ENCODE measurements around the gene GRHL1. TPM values are rescaled to one million over a fixed set of nuclear protein-coding genes. Genes with fewer than 3 reads are reported as not detected.

GRHL1 gene
- total and polyA plus RNA-seq, 2 donors (not counting 1 experiment from before 2014, with no cell fraction given), result 0.25 to 0.76 TPM

- Histone ChIP-seq H4K20me1 (ENCODE audit: control insufficient read depth, insufficient read depth, low read length, poor library complexity, severe bottlenecking) (no peaks in the 10 kb centered on the region), H3K4me1 (ENCODE audit: control insufficient read depth in 2 of 2, insufficient read depth in 2 of 2, low read length in 2 of 2) (no peaks in the 10 kb centered on the region), H3K27ac (ENCODE audit: low read length in 2 of 2) (no peak overlapping the region), H3K4me3 (ENCODE audit: control extremely low read depth in 1 of 5, extremely low read depth in 1 of 5, insufficient read depth in 1 of 5, low read depth in 2 of 5, low read length in 4 of 5) (no peak overlapping the region), H3K27me3 (replicated peaks in 1 of 4; ENCODE audit: control extremely low read depth in 1 of 4, control insufficient read depth in 3 of 4, insufficient read depth in 4 of 4, low read length in 3 of 4) (peaks cover 0 to 10% (median 0%) of the 10 kb centered on the region in 4 experiments), H3K36me3 (replicated peaks in 1 of 2; ENCODE audit: control extremely low read depth in 1 of 2, control insufficient read depth in 1 of 2, extremely low read depth in 1 of 2, insufficient read depth in 2 of 2, low read length in 1 of 2) (no peaks in the 10 kb centered on the region), H3K9me3 (ENCODE audit: control extremely low read depth in 1 of 3, control insufficient read depth in 2 of 3, insufficient read depth in 1 of 3, low read length in 2 of 3) (peaks cover 0 to 8% (median 0%) of the 10 kb centered on the region in 3 donors), H2AFZ (ENCODE audit: insufficient read depth, low read depth, low read length, poor library complexity, severe bottlenecking) (no peak overlapping the region), H3K4me2 (replicated peaks; ENCODE audit: low read depth, low read length, poor library complexity, severe bottlenecking) (no peak overlapping the region), H3K9ac (ENCODE audit: low read length) (no peak overlapping the region), H3K79me2 (ENCODE audit: control insufficient read depth, insufficient read depth, low read length) (no peaks in the 10 kb centered on the region)
- ChIA-PET CTCF (no interaction called here), POLR2A (no interaction called here)
- H3K4me3 Mint-ChIP-seq, result no peak overlapping the region
- no peaks in the 10 kb centered on the region for H3K9me3 Mint-ChIP-seq (ENCODE audit: insufficient read depth)
- intact Hi-C loops (cut with micrococcal nuclease), result no loop called here
- no peak overlapping the region for H3K27ac Mint-ChIP-seq
- no peaks in the 10 kb centered on the region for H3K4me1 Mint-ChIP-seq
- ATAC-seq (ENCODE audit: low read depth), result no peak
- no peak for DNase-seq
- 92% methylated on average over 2 of the region's 5 CpGs for WGBS (ENCODE audit: insufficient coverage)
- no peaks in the 10 kb centered on the region for H3K27me3 Mint-ChIP-seq
- TF ChIP-seq EZH2 (IDR thresholded peaks at IDR 0.05; ENCODE audit: borderline replicate concordance, insufficient read depth, low read depth, low read length, poor library complexity, severe bottlenecking), result no peak
- TF ChIP-seq CTCF (IDR thresholded peaks at IDR 0.05), result no peak
These were observed 52.9 kb downstream of the GRHL1 start for GRCh38 chr2:10004401-10004800.

GRCh38 chr2:10004836-10005235 lies 53.3 kb downstream of the GRHL1 start:
- 44% methylated on average over 1 of the region's 3 CpGs for WGBS (ENCODE audit: insufficient coverage)
- ATAC-seq (ENCODE audit: low read depth) (no peak), DNase-seq (no peak)
- Mint-ChIP-seq H3K4me1 (no peaks in the 10 kb centered on the region), H3K27ac (no peak overlapping the region), H3K27me3 (no peaks in the 10 kb centered on the region), H3K4me3 (no peak overlapping the region), H3K9me3 (ENCODE audit: insufficient read depth) (no peaks in the 10 kb centered on the region)
- H3K4me3 ChIP-seq (ENCODE audit: control extremely low read depth in 1 of 5, extremely low read depth in 1 of 5, insufficient read depth in 1 of 5, low read depth in 2 of 5, low read length in 4 of 5), result no peak overlapping the region
- H3K27me3 ChIP-seq (replicated peaks in 1 of 4; ENCODE audit: control extremely low read depth in 1 of 4, control insufficient read depth in 3 of 4, insufficient read depth in 4 of 4, low read length in 3 of 4), result peaks cover 0 to 10% (median 0%) of the 10 kb centered on the region in 4 experiments
- H3K79me2 ChIP-seq (ENCODE audit: control insufficient read depth, insufficient read depth, low read length), result no peaks in the 10 kb centered on the region
- no peak overlapping the region for H3K27ac ChIP-seq (ENCODE audit: low read length in 2 of 2)
- H3K4me2 ChIP-seq (replicated peaks; ENCODE audit: low read depth, low read length, poor library complexity, severe bottlenecking), result no peak overlapping the region
- TF ChIP-seq EZH2 (IDR thresholded peaks at IDR 0.05; ENCODE audit: borderline replicate concordance, insufficient read depth, low read depth, low read length, poor library complexity, severe bottlenecking) (no peak), CTCF (IDR thresholded peaks at IDR 0.05) (no peak)
- no peak overlapping the region for H3K9ac ChIP-seq (ENCODE audit: low read length)
- H4K20me1 ChIP-seq (ENCODE audit: control insufficient read depth, insufficient read depth, low read length, poor library complexity, severe bottlenecking), result no peaks in the 10 kb centered on the region
- H3K9me3 ChIP-seq (ENCODE audit: control extremely low read depth in 1 of 3, control insufficient read depth in 2 of 3, insufficient read depth in 1 of 3, low read length in 2 of 3), result peaks cover 0 to 8% (median 0%) of the 10 kb centered on the region in 3 donors
- intact Hi-C loops (cut with micrococcal nuclease), result no loop called here
- H3K4me1 ChIP-seq (ENCODE audit: control insufficient read depth in 2 of 2, insufficient read depth in 2 of 2, low read length in 2 of 2), result no peaks in the 10 kb centered on the region
- ChIA-PET POLR2A (no interaction called here), CTCF (no interaction called here)
- H2AFZ ChIP-seq (ENCODE audit: insufficient read depth, low read depth, low read length, poor library complexity, severe bottlenecking), result no peak overlapping the region
- no peaks in the 10 kb centered on the region for H3K36me3 ChIP-seq (replicated peaks in 1 of 2; ENCODE audit: control extremely low read depth in 1 of 2, control insufficient read depth in 1 of 2, extremely low read depth in 1 of 2, insufficient read depth in 2 of 2, low read length in 1 of 2)
